ENCODE data around the gene INPP4B. TPM values are rescaled to one million over a fixed set of nuclear protein-coding genes. Genes with fewer than 3 reads are reported as not detected.

Gene INPP4B
- total and polyA plus RNA-seq, 2 donors from 2014 or later, result 2.6 to 18.9 TPM

GRCh38 chr4:142373610-142374009 lies 472.5 kb downstream of the INPP4B start:
- Histone ChIP-seq H3K4me3 (ENCODE audit: low read length in 3 of 3) (no peak overlapping the region), H3K27ac (ENCODE audit: low read depth in 2 of 2, low read length in 2 of 2) (no peak overlapping the region), H3K9ac (ENCODE audit: low read length in 3 of 3) (no peak overlapping the region), H3K9me3 (ENCODE audit: control insufficient read depth in 2 of 3, insufficient read depth in 1 of 3, low read length in 3 of 3) (peaks cover 0 to 5% (median 0%) of the 10 kb centered on the region in 3 donors), H3K4me1 (ENCODE audit: control insufficient read depth in 2 of 3, insufficient read depth in 2 of 3, low read depth in 1 of 3, low read length in 3 of 3) (peaks cover 0 to 3% (median 0%) of the 10 kb centered on the region in 3 donors), H3K27me3 (ENCODE audit: control insufficient read depth, insufficient read depth, low read length) (no peaks in the 10 kb centered on the region), H3K36me3 (ENCODE audit: control insufficient read depth in 2 of 3, insufficient read depth in 3 of 3, low read length in 3 of 3) (no peaks in the 10 kb centered on the region)
- peak; percentile 23 for FAIRE-seq
- intact Hi-C loops (cut with DNase I), result no loop called here
- peak in 1 of 5 donors; percentile 37 for DNase-seq
- TF ChIP-seq CTCF (IDR thresholded peaks at IDR 0.05; ENCODE audit: borderline replicate concordance, extremely low read depth, insufficient read depth), result no peak

- H3K27ac ChIP-seq (ENCODE audit: low read depth in 2 of 2, low read length in 2 of 2), result no peak overlapping the region
- no peaks in the 10 kb centered on the region for H3K27me3 ChIP-seq (ENCODE audit: control insufficient read depth, insufficient read depth, low read length)
- H3K4me1 ChIP-seq (ENCODE audit: control insufficient read depth in 2 of 3, insufficient read depth in 2 of 3, low read depth in 1 of 3, low read length in 3 of 3), result peaks cover 0 to 4% (median 0%) of the 10 kb centered on the region in 3 donors
- H3K9me3 ChIP-seq (ENCODE audit: control insufficient read depth in 2 of 3, insufficient read depth in 1 of 3, low read length in 3 of 3), result peaks cover 0 to 5% (median 0%) of the 10 kb centered on the region in 3 donors
- no peak for FAIRE-seq
- intact Hi-C loops (cut with DNase I), result no loop called here
- no peaks in the 10 kb centered on the region for H3K36me3 ChIP-seq (ENCODE audit: control insufficient read depth in 2 of 3, insufficient read depth in 3 of 3, low read length in 3 of 3)
- no peak overlapping the region for H3K9ac ChIP-seq (ENCODE audit: low read length in 3 of 3)
- no peak for TF ChIP-seq CTCF (IDR thresholded peaks at IDR 0.05; ENCODE audit: borderline replicate concordance, extremely low read depth, insufficient read depth)
- no peak for DNase-seq
- H3K4me3 ChIP-seq (ENCODE audit: low read length in 3 of 3), result no peak overlapping the region
Measured at GRCh38 chr4:142372530-142373260, 473.4 kb downstream of the INPP4B start.

GRCh38 chr4:142369141-142369540 lies 477.0 kb downstream of the INPP4B start:
- no peak for DNase-seq
- Histone ChIP-seq H3K36me3 (ENCODE audit: control insufficient read depth in 2 of 3, insufficient read depth in 3 of 3, low read length in 3 of 3) (no peaks in the 10 kb centered on the region), H3K4me3 (ENCODE audit: low read length in 3 of 3) (no peak overlapping the region), H3K9me3 (ENCODE audit: control insufficient read depth in 2 of 3, insufficient read depth in 1 of 3, low read length in 3 of 3) (peaks cover 0 to 5% (median 0%) of the 10 kb centered on the region in 3 donors), H3K27me3 (ENCODE audit: control insufficient read depth, insufficient read depth, low read length) (no peaks in the 10 kb centered on the region), H3K27ac (ENCODE audit: low read depth in 2 of 2, low read length in 2 of 2) (no peak overlapping the region), H3K4me1 (ENCODE audit: control insufficient read depth in 2 of 3, insufficient read depth in 2 of 3, low read depth in 1 of 3, low read length in 3 of 3) (peaks cover 0 to 10% (median 2%) of the 10 kb centered on the region in 3 donors), H3K9ac (ENCODE audit: low read length in 3 of 3) (no peak overlapping the region)
- intact Hi-C loops (cut with DNase I), result no loop called here
- FAIRE-seq, result no peak
- no peak for TF ChIP-seq CTCF (IDR thresholded peaks at IDR 0.05; ENCODE audit: borderline replicate concordance, extremely low read depth, insufficient read depth)
